ENCODE data around the gene QTRT2. TPM values are rescaled to one million over a fixed set of nuclear protein-coding genes. Genes with fewer than 3 reads are reported as not detected.

The QTRT2 gene
- 15.6 TPM for polyA plus RNA-seq (2013, experiment 1 of 2)
- 13.5 TPM for polyA plus RNA-seq (2013, experiment 2 of 2)

- WGBS, 2 experiments (ENCODE audit: insufficient coverage in 2 of 2) = 1% methylated on average over 47 to 48 of the region's 49 CpGs
- peaks cover 4% of the 10 kb centered on the region for H3K4me1 ChIP-seq (ENCODE audit: control insufficient read depth, insufficient read depth, low read length, poor library complexity, severe bottlenecking)
- peak within 1 kb of the TSS; percentile 85 for H3K4me3 ChIP-seq (ENCODE audit: extremely low read depth, insufficient read depth, low read length, poor library complexity, severe bottlenecking)
- peak within 1 kb of the TSS; percentile 83 for H3K27ac ChIP-seq (ENCODE audit: low read depth, low read length, severe bottlenecking)
- H3K9me3 ChIP-seq (ENCODE audit: control insufficient read depth, low read length) = no peaks in the 10 kb centered on the region
- peaks cover 3% of the 10 kb centered on the region for H3K36me3 ChIP-seq (ENCODE audit: control insufficient read depth, insufficient read depth, low read length)
These were observed at the start of gene QTRT2, which contains the start of gene CCDC191 for GRCh38 chr3:114056130-114057010. QTRT2 (plus strand) TSS chr3:114056737; CDS start chr3:114065258, 8,521 bp downstream. CCDC191 (minus strand) TSS chr3:114056526; CDS start chr3:114056466, 60 bp downstream.

GRCh38 chr3:114011059-114011797 lies 45.3 kb upstream of the QTRT2 start:
- Histone ChIP-seq H3K27ac (ENCODE audit: low read depth, low read length, severe bottlenecking) (no peak overlapping the region), H3K9me3 (ENCODE audit: control insufficient read depth, low read length) (no peaks in the 10 kb centered on the region), H3K36me3 (ENCODE audit: control insufficient read depth, insufficient read depth, low read length) (no peaks in the 10 kb centered on the region), H3K4me3 (ENCODE audit: extremely low read depth, insufficient read depth, low read length, poor library complexity, severe bottlenecking) (no peak overlapping the region), H3K4me1 (ENCODE audit: control insufficient read depth, insufficient read depth, low read length, poor library complexity, severe bottlenecking) (no peaks in the 10 kb centered on the region)
- WGBS, 2 experiments (ENCODE audit: insufficient coverage in 2 of 2) = no CpG with 5 or more reads among the region's 2 CpGs

- Histone ChIP-seq H3K4me1 (ENCODE audit: control insufficient read depth, insufficient read depth, low read length, poor library complexity, severe bottlenecking) (no peaks in the 10 kb centered on the region), H3K27ac (ENCODE audit: low read depth, low read length, severe bottlenecking) (no peak overlapping the region), H3K9me3 (ENCODE audit: control insufficient read depth, low read length) (no peaks in the 10 kb centered on the region), H3K36me3 (ENCODE audit: control insufficient read depth, insufficient read depth, low read length) (no peaks in the 10 kb centered on the region), H3K4me3 (ENCODE audit: extremely low read depth, insufficient read depth, low read length, poor library complexity, severe bottlenecking) (no peak overlapping the region)
- 93 to 96% methylated on average over 5 to 6 of the region's 7 CpGs for WGBS, 2 experiments (ENCODE audit: insufficient coverage in 2 of 2)
These were observed 42.3 kb upstream of the QTRT2 start for GRCh38 chr3:114014211-114014610.

DNA sequence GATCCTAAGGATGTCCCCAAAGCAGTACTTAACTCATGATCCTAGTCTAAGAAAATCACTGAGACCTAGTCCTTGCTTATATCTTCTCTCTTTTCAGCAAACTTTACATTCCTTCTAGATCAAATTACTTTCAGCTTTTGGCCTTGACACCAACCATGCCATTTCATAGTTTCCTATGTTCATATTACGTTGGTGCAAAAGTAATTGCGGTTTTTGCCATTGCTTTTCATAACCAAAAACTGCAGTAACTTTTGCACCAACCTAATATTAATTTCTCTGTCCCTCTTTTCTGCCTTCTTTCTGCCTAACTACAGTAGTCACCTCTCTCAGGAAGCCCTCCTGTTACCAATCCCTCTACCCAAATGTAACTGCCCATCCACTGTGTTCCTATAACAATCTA lies 37.1 kb upstream of the QTRT2 start:
- no peaks in the 10 kb centered on the region for H3K36me3 ChIP-seq (ENCODE audit: control insufficient read depth, insufficient read depth, low read length)
- WGBS, 2 experiments (ENCODE audit: insufficient coverage in 2 of 2) = 91 to 100% methylated on average over 2 of the region's 2 CpGs
- no peaks in the 10 kb centered on the region for H3K4me1 ChIP-seq (ENCODE audit: control insufficient read depth, insufficient read depth, low read length, poor library complexity, severe bottlenecking)
- no peak overlapping the region for H3K27ac ChIP-seq (ENCODE audit: low read depth, low read length, severe bottlenecking)
- no peaks in the 10 kb centered on the region for H3K9me3 ChIP-seq (ENCODE audit: control insufficient read depth, low read length)
- H3K4me3 ChIP-seq (ENCODE audit: extremely low read depth, insufficient read depth, low read length, poor library complexity, severe bottlenecking) = no peak overlapping the region

- H3K4me3 ChIP-seq (ENCODE audit: extremely low read depth, insufficient read depth, low read length, poor library complexity, severe bottlenecking) = no peak overlapping the region
- H3K36me3 ChIP-seq (ENCODE audit: control insufficient read depth, insufficient read depth, low read length) = no peaks in the 10 kb centered on the region
- no CpG with 5 or more reads among the region's 2 CpGs for WGBS, 2 experiments (ENCODE audit: insufficient coverage in 2 of 2)
- H3K9me3 ChIP-seq (ENCODE audit: control insufficient read depth, low read length) = no peaks in the 10 kb centered on the region
- H3K27ac ChIP-seq (ENCODE audit: low read depth, low read length, severe bottlenecking) = no peak overlapping the region
- H3K4me1 ChIP-seq (ENCODE audit: control insufficient read depth, insufficient read depth, low read length, poor library complexity, severe bottlenecking) = no peaks in the 10 kb centered on the region
These were observed 35.6 kb upstream of the QTRT2 start for GRCh38 chr3:114020907-114021306.

DNA sequence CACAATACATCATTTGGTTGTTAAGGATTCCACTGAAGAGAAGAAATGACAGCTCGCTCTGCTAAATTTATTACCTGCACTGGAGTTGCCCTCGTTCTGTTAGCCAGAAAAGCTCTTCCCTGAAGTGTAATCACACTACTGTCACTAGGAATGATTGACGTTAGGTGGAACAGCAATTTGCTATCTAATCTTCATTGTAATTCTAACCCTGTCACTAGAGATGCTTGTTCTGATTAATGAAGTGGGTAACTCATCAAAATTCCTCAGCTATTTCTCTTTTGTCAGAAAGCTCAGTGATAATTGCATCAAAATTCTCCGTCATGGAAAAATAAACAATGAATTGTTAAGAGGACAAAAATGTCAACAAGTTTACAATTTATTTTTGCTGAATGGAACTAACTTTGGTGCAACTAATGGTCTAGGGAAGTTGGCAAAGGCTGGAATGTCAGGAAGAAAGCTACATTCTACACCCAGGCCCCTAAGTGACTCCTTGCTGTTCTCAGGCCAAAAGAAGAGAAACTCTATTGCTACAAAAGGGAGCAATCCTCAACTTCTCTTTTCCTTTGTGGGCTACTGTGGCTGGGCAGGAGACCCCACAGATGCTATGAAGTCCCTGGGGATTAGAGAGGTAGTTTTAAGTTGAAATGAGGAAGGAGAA lies 34.3 kb upstream of the QTRT2 start:
- Histone ChIP-seq H3K4me1 (ENCODE audit: control insufficient read depth, insufficient read depth, low read length, poor library complexity, severe bottlenecking) (no peaks in the 10 kb centered on the region), H3K36me3 (ENCODE audit: control insufficient read depth, insufficient read depth, low read length) (no peaks in the 10 kb centered on the region), H3K27ac (ENCODE audit: low read depth, low read length, severe bottlenecking) (no peak overlapping the region), H3K9me3 (ENCODE audit: control insufficient read depth, low read length) (no peaks in the 10 kb centered on the region), H3K4me3 (ENCODE audit: extremely low read depth, insufficient read depth, low read length, poor library complexity, severe bottlenecking) (no peak overlapping the region)
- WGBS, 2 experiments (ENCODE audit: insufficient coverage in 2 of 2) = 40% methylated on average over 1 of the region's 4 CpGs; no CpG with 5 or more reads in 1 of the 2 experiments

- Histone ChIP-seq H3K36me3 (ENCODE audit: control insufficient read depth, insufficient read depth, low read length) (no peaks in the 10 kb centered on the region), H3K27ac (ENCODE audit: low read depth, low read length, severe bottlenecking) (no peak overlapping the region), H3K9me3 (ENCODE audit: control insufficient read depth, low read length) (no peaks in the 10 kb centered on the region), H3K4me1 (ENCODE audit: control insufficient read depth, insufficient read depth, low read length, poor library complexity, severe bottlenecking) (no peaks in the 10 kb centered on the region), H3K4me3 (ENCODE audit: extremely low read depth, insufficient read depth, low read length, poor library complexity, severe bottlenecking) (no peak overlapping the region)
- WGBS, 2 experiments (ENCODE audit: insufficient coverage in 2 of 2) = 92 to 100% methylated on average over 2 of the region's 2 CpGs
These were observed 31.1 kb upstream of the QTRT2 start for GRCh38 chr3:114025451-114025850.

DNA sequence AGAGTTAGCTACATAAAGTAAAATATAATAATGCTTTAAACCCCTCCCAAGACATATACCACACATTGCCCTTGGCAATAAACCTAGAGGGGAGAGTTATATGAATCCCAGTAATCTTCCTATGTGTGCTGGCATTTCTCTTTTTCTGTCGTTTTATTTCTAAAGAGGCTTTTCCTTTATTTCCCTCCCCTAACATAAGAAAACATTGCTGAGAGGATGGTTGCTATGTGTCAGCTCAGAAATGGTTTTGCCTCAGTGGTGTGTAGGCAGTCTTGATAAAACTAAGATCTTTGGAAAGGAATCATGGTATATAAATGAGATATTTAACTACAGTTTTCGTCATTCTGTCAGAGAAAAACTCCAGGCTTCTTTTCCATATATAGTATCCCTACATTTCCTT lies 30.2 kb upstream of the QTRT2 start:
- no peaks in the 10 kb centered on the region for H3K9me3 ChIP-seq (ENCODE audit: control insufficient read depth, low read length)
- H3K4me1 ChIP-seq (ENCODE audit: control insufficient read depth, insufficient read depth, low read length, poor library complexity, severe bottlenecking) = no peaks in the 10 kb centered on the region
- H3K36me3 ChIP-seq (ENCODE audit: control insufficient read depth, insufficient read depth, low read length) = no peaks in the 10 kb centered on the region
- no peak overlapping the region for H3K4me3 ChIP-seq (ENCODE audit: extremely low read depth, insufficient read depth, low read length, poor library complexity, severe bottlenecking)
- no peak overlapping the region for H3K27ac ChIP-seq (ENCODE audit: low read depth, low read length, severe bottlenecking)
- no CpG with 5 or more reads among the region's 2 CpGs for WGBS, 2 experiments (ENCODE audit: insufficient coverage in 2 of 2)

DNA sequence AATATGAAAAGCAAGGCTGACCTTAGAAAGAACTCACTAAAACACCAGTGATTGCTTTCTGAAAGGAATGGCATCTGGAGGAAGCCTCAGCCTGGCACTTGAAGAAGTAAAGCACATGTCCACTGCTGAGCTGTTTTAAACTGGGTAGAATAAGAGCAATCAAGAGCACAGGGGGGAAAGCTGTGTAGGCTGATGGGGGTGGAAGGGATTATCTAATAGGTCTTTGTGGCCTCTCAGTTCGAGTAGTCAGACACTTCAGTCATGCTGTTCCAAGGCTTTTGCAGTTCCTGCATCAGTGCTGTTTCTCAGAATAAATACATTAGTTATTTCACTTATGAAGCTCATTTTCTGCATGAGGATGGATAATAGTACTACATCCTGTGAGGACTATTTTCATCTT lies 22.8 kb upstream of the QTRT2 start:
- Histone ChIP-seq H3K9me3 (ENCODE audit: control insufficient read depth, low read length) (no peaks in the 10 kb centered on the region), H3K4me3 (ENCODE audit: extremely low read depth, insufficient read depth, low read length, poor library complexity, severe bottlenecking) (no peak overlapping the region), H3K27ac (ENCODE audit: low read depth, low read length, severe bottlenecking) (no peak overlapping the region), H3K4me1 (ENCODE audit: control insufficient read depth, insufficient read depth, low read length, poor library complexity, severe bottlenecking) (no peaks in the 10 kb centered on the region), H3K36me3 (ENCODE audit: control insufficient read depth, insufficient read depth, low read length) (no peaks in the 10 kb centered on the region)
- no CpG with 5 or more reads among the region's 1 CpG for WGBS, 2 experiments (ENCODE audit: insufficient coverage in 2 of 2)

DNA sequence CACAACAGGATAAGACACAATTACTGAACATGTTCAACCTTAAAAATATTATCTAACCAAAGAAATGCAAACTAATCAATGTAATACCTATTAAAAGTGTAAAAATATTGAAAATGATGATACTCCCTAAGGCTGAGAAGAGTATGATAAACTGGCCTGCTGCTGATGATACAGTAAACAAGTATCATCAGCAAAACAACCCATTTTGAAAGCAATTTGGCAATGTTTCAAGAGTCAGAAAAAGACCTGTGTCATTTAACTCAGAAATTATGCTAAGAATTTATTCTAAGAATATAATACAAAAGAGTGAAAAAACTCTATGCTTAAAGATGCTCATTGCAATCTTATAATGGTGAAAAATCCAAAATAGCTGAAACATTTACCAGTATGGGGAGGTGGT lies 22.3 kb upstream of the QTRT2 start:
- no peak overlapping the region for H3K27ac ChIP-seq (ENCODE audit: low read depth, low read length, severe bottlenecking)
- no peaks in the 10 kb centered on the region for H3K36me3 ChIP-seq (ENCODE audit: control insufficient read depth, insufficient read depth, low read length)
- no peak overlapping the region for H3K4me3 ChIP-seq (ENCODE audit: extremely low read depth, insufficient read depth, low read length, poor library complexity, severe bottlenecking)
- H3K4me1 ChIP-seq (ENCODE audit: control insufficient read depth, insufficient read depth, low read length, poor library complexity, severe bottlenecking) = no peaks in the 10 kb centered on the region
- no peaks in the 10 kb centered on the region for H3K9me3 ChIP-seq (ENCODE audit: control insufficient read depth, low read length)

Measured in mesodermal cell (in vitro differentiated cells).